GM10248 (cell line): ENCODE measurements around the gene RNF214.

Source experiments
- CTCF ChIA-PET: fragments of 300-600 bp; sonication (Branson Sonifier 250); formaldehyde crosslinking; extraction: SDS; loops from one replicate; lab custom pipeline; 2021; ENCODE audit warnings: antibody characterized with exemption; lab: Yijun Ruan, JAX
- POLR2A ChIA-PET: fragments of 350-650 bp; sonication (Branson Sonifier 250); formaldehyde crosslinking; extraction: SDS; loops from one replicate; lab custom pipeline; 2020; ENCODE audit warnings: antibody characterized with exemption; lab: Yijun Ruan, JAX
- DNase-seq: peaks from one replicate; pipeline ENCODE4 v3.0.0; 2012; ENCODE audit errors: extremely low spot score
- CTCF ChIP-seq: IDR thresholded peaks from 2 replicates; pipeline ENCODE4 v1.5.1; 2012; ENCODE audit warnings: mild to moderate bottlenecking, low read depth; ENCODE audit errors: extremely low read depth, missing control alignments, control extremely low read depth

The RNF214 gene

GRCh38 chr11:117295438-117296137 is 63.1 kb downstream of the RNF214 start:
- ChIA-PET CTCF (interaction anchor here (1.0 to 2.1 kb wide), 2 partner anchors 10 to 23 kb away, joined by 3 to 6 read pairs; no protein-coding TSS in a partner anchor), POLR2A (no interaction called here)

GRCh38 chr11:117296881-117297280 is 64.4 kb downstream of the RNF214 start:
- TF ChIP-seq CTCF: no peak
- no peak for DNase-seq
- ChIA-PET CTCF (interaction anchor here (2.1 kb wide), 1 partner anchor 11 kb away, joined by 6 read pairs; no protein-coding TSS in a partner anchor), POLR2A (no interaction called here)

More at GRCh38 chr11:117295438-117296137, 63.1 kb downstream of the RNF214 start:
- no peak for TF ChIP-seq CTCF
- DNase-seq: no peak

- DNase-seq: no peak
- ChIA-PET CTCF (no interaction called here), POLR2A (no interaction called here)
- TF ChIP-seq CTCF: no peak
These were observed 65.7 kb downstream of the RNF214 start for GRCh38 chr11:117298195-117298594.

- DNase-seq: no peak
- ChIA-PET POLR2A (no interaction called here), CTCF (interaction anchor here (1.0 to 1.3 kb wide), 2 partner anchors 11 to 53 kb away, joined by 3 to 4 read pairs; no protein-coding TSS in a partner anchor)
- no peak for TF ChIP-seq CTCF
These were observed 67.1 kb downstream of the RNF214 start for GRCh38 chr11:117299351-117300282.

- TF ChIP-seq CTCF: no peak
- ChIA-PET CTCF (interaction anchor here (1.0 to 1.3 kb wide), 2 partner anchors 10 to 54 kb away, joined by 3 to 4 read pairs; no protein-coding TSS in a partner anchor), POLR2A (no interaction called here)
- DNase-seq: no peak
These were observed 67.8 kb downstream of the RNF214 start for GRCh38 chr11:117300283-117300663.

GRCh38 chr11:117300773-117301172 is 68.3 kb downstream of the RNF214 start:
- no peak for DNase-seq
- ChIA-PET POLR2A (no interaction called here), CTCF (interaction anchor here (1.3 kb wide), 1 partner anchor 10 kb away, joined by 4 read pairs; no protein-coding TSS in a partner anchor)
- TF ChIP-seq CTCF: no peak
